Measurements from ENCODE around the gene SOX1.

Gene SOX1

DNA sequence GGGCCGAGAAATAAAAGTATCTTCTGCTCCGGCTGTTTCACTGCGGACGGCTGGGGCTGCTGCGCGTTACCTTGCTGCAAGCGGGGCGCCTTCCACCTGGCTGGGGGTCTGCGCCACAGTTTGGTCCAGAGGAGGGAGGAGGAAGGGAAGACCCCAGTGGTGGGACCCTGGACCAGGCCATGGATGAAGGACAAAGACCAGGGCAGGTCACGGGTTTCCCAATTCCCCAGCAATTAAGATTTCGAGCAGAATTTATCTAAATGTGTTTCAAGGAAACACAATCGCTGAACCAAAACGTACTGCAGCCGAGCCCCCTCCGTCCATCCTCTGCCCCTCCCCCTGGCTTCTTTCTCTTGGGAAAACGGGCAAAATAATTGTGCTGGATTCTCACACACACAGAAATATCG lies 2.9 kb downstream of the SOX1 start (continued):
- TF ChIP-seq, protein P1, sequence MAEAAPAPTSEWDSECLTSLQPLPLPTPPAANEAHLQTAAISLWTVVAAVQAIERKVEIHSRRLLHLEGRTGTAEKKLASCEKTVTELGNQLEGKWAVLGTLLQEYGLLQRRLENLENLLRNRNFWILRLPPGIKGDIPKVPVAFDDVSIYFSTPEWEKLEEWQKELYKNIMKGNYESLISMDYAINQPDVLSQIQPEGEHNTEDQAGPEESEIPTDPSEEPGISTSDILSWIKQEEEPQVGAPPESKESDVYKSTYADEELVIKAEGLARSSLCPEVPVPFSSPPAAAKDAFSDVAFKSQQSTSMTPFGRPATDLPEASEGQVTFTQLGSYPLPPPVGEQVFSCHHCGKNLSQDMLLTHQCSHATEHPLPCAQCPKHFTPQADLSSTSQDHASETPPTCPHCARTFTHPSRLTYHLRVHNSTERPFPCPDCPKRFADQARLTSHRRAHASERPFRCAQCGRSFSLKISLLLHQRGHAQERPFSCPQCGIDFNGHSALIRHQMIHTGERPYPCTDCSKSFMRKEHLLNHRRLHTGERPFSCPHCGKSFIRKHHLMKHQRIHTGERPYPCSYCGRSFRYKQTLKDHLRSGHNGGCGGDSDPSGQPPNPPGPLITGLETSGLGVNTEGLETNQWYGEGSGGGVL (tag by site-specific recombination; IDR thresholded peaks at IDR 0.05) = no peak
- no peak for TF ChIP-seq ZNF600 (tag by site-specific recombination; IDR thresholded peaks at IDR 0.05)
- TF ChIP-seq, protein P2, sequence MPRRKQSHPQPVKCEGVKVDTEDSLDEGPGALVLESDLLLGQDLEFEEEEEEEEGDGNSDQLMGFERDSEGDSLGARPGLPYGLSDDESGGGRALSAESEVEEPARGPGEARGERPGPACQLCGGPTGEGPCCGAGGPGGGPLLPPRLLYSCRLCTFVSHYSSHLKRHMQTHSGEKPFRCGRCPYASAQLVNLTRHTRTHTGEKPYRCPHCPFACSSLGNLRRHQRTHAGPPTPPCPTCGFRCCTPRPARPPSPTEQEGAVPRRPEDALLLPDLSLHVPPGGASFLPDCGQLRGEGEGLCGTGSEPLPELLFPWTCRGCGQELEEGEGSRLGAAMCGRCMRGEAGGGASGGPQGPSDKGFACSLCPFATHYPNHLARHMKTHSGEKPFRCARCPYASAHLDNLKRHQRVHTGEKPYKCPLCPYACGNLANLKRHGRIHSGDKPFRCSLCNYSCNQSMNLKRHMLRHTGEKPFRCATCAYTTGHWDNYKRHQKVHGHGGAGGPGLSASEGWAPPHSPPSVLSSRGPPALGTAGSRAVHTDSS (tag by site-specific recombination; IDR thresholded peaks at IDR 0.05) = no peak
- no peak for TF ChIP-seq ZNF24 (tag by site-specific recombination; IDR thresholded peaks at IDR 0.05)
- no peak for TF ChIP-seq IKZF3 (tag by site-specific recombination; IDR thresholded peaks at IDR 0.05)
- no peak for TF ChIP-seq ZNF423 (tag by site-specific recombination; IDR thresholded peaks at IDR 0.05)
- no peak for TF ChIP-seq ZNF341 (tag by site-specific recombination; IDR thresholded peaks at IDR 0.05; ENCODE audit: low read depth)

DNA sequence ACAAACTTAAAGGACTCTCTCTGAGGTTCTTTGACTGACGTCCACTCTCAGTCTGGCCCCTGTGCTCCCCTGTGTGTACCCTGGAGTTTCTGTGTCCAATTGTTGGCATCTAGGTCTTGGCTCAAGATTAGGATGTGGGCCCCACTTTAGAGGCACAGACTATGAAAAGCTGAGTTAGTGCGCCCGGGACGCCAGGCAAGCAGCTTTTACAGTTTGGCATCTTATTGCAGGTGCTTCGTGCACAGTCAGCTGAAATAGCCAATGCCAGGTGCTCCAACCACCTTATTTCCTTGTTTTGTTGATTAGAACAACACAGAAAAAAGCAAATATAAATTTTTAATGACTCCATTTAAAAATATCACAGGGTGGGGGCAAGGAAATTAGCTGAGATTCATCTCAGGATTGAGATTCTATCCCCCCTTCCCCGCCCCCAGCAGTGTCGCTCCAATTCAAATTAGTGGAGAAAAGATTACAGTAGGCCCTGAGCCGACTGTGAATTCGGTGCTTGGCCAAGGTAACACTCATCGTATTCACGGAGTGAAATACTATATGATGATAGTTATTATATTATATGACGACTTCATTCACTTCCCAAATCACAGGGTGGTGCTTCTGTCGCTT lies 4.3 kb downstream of the SOX1 start:
- no peak overlapping the region for H3K27ac ChIP-seq (ENCODE audit: extremely low read depth, low read depth, low read length)
- ChIA-PET CTCF (no interaction called here), POLR2A (no interaction called here)
- no peak overlapping the region for H3K4me3 ChIP-seq (ENCODE audit: low read depth, low read length)
- no peaks in the 10 kb centered on the region for H3K4me1 ChIP-seq (ENCODE audit: control insufficient read depth, insufficient read depth, low read length)
- H3K36me3 ChIP-seq (ENCODE audit: control insufficient read depth in 2 of 2, insufficient read depth in 1 of 2, low read length in 2 of 2) = no peaks in the 10 kb centered on the region
- no peaks in the 10 kb centered on the region for H3K9me3 ChIP-seq (ENCODE audit: control insufficient read depth, insufficient read depth, low read depth, low read length)
- TF ChIP-seq KLF1 (tag by site-specific recombination; IDR thresholded peaks at IDR 0.05) = no peak
- TF ChIP-seq ZNF175 (tag by site-specific recombination; IDR thresholded peaks at IDR 0.05) = no peak
- TF ChIP-seq, protein P3, sequence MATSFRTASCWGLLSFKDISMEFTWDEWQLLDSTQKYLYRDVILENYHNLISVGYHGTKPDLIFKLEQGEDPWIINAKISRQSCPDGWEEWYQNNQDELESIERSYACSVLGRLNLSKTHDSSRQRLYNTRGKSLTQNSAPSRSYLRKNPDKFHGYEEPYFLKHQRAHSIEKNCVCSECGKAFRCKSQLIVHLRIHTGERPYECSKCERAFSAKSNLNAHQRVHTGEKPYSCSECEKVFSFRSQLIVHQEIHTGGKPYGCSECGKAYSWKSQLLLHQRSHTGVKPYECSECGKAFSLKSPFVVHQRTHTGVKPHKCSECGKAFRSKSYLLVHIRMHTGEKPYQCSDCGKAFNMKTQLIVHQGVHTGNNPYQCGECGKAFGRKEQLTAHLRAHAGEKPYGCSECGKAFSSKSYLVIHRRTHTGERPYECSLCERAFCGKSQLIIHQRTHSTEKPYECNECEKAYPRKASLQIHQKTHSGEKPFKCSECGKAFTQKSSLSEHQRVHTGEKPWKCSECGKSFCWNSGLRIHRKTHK (tag by site-specific recombination; IDR thresholded peaks at IDR 0.05) = no peak
- TF ChIP-seq, protein P4, sequence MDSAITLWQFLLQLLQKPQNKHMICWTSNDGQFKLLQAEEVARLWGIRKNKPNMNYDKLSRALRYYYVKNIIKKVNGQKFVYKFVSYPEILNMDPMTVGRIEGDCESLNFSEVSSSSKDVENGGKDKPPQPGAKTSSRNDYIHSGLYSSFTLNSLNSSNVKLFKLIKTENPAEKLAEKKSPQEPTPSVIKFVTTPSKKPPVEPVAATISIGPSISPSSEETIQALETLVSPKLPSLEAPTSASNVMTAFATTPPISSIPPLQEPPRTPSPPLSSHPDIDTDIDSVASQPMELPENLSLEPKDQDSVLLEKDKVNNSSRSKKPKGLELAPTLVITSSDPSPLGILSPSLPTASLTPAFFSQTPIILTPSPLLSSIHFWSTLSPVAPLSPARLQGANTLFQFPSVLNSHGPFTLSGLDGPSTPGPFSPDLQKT (IDR thresholded peaks at IDR 0.05; ENCODE audit: borderline replicate concordance, low read depth, low read length) = no peak
- TF ChIP-seq SALL2 (tag by site-specific recombination; IDR thresholded peaks at IDR 0.05; ENCODE audit: borderline replicate concordance) = no peak
- no peak for TF ChIP-seq YY1 (tag by site-specific recombination; IDR thresholded peaks at IDR 0.05)
- TF ChIP-seq ZIC2 (tag by site-specific recombination; IDR thresholded peaks at IDR 0.05) = no peak
- TF ChIP-seq BCL11B (tag by site-specific recombination; IDR thresholded peaks at IDR 0.05; ENCODE audit: low read depth) = no peak
- TF ChIP-seq ZNF777 (tag by site-specific recombination; IDR thresholded peaks at IDR 0.05; ENCODE audit: borderline replicate concordance) = no peak
- no peak for TF ChIP-seq ZFP41 (tag by site-specific recombination; IDR thresholded peaks at IDR 0.05; ENCODE audit: borderline replicate concordance)
- no peak for TF ChIP-seq ZBTB48 (tag by site-specific recombination; IDR thresholded peaks at IDR 0.05)
- no peak for TF ChIP-seq ZNF248 (tag by site-specific recombination; IDR thresholded peaks at IDR 0.05)
- no peak for TF ChIP-seq ZNF23 (tag by site-specific recombination; IDR thresholded peaks at IDR 0.05; ENCODE audit: borderline replicate concordance)
- no peak for TF ChIP-seq ZNF311 (tag by site-specific recombination; IDR thresholded peaks at IDR 0.05; ENCODE audit: borderline replicate concordance)
- TF ChIP-seq, protein P5, sequence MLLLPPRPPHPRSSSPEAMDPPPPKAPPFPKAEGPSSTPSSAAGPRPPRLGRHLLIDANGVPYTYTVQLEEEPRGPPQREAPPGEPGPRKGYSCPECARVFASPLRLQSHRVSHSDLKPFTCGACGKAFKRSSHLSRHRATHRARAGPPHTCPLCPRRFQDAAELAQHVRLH (tag by site-specific recombination; IDR thresholded peaks at IDR 0.05) = no peak
- TF ChIP-seq, protein P6, sequence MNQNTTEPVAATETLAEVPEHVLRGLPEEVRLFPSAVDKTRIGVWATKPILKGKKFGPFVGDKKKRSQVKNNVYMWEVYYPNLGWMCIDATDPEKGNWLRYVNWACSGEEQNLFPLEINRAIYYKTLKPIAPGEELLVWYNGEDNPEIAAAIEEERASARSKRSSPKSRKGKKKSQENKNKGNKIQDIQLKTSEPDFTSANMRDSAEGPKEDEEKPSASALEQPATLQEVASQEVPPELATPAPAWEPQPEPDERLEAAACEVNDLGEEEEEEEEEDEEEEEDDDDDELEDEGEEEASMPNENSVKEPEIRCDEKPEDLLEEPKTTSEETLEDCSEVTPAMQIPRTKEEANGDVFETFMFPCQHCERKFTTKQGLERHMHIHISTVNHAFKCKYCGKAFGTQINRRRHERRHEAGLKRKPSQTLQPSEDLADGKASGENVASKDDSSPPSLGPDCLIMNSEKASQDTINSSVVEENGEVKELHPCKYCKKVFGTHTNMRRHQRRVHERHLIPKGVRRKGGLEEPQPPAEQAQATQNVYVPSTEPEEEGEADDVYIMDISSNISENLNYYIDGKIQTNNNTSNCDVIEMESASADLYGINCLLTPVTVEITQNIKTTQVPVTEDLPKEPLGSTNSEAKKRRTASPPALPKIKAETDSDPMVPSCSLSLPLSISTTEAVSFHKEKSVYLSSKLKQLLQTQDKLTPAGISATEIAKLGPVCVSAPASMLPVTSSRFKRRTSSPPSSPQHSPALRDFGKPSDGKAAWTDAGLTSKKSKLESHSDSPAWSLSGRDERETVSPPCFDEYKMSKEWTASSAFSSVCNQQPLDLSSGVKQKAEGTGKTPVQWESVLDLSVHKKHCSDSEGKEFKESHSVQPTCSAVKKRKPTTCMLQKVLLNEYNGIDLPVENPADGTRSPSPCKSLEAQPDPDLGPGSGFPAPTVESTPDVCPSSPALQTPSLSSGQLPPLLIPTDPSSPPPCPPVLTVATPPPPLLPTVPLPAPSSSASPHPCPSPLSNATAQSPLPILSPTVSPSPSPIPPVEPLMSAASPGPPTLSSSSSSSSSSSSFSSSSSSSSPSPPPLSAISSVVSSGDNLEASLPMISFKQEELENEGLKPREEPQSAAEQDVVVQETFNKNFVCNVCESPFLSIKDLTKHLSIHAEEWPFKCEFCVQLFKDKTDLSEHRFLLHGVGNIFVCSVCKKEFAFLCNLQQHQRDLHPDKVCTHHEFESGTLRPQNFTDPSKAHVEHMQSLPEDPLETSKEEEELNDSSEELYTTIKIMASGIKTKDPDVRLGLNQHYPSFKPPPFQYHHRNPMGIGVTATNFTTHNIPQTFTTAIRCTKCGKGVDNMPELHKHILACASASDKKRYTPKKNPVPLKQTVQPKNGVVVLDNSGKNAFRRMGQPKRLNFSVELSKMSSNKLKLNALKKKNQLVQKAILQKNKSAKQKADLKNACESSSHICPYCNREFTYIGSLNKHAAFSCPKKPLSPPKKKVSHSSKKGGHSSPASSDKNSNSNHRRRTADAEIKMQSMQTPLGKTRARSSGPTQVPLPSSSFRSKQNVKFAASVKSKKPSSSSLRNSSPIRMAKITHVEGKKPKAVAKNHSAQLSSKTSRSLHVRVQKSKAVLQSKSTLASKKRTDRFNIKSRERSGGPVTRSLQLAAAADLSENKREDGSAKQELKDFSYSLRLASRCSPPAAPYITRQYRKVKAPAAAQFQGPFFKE (tag by site-specific recombination; IDR thresholded peaks at IDR 0.05; ENCODE audit: borderline replicate concordance) = no peak
